Thymus (tissue), 11 donors: ENCODE measurements around the gene CLEC16A. TPM values are rescaled to one million over a fixed set of nuclear protein-coding genes. Genes with fewer than 3 reads are reported as not detected.

ENCODE experiments used
- DNase-seq, 9 donors: peaks; one replicate each; pipeline ENCODE4 v3.0.0-alpha.2; 2013; ENCODE audit warnings: low spot score in 9 of 9, low read depth in 6 of 9, missing footprints in 1 of 9
- H3K27ac ChIP-seq, 2 donors: one replicate each; pipeline ENCODE4 v1.5.1; 2013; ENCODE audit warnings: control low read depth in 1 of 2, low read depth in 1 of 2, low read length in 1 of 2, mild to moderate bottlenecking in 1 of 2, moderate library complexity in 1 of 2
- H3K27me3 ChIP-seq, 2 donors: one replicate each; pipeline ENCODE4 v1.5.1; 2013; ENCODE audit warnings: low read length in 1 of 2; ENCODE audit not compliant: control insufficient read depth in 2 of 2, insufficient read depth in 1 of 2
- H3K36me3 ChIP-seq, 2 donors: one replicate each; pipeline ENCODE4 v1.5.1; 2013; ENCODE audit warnings: low read length in 1 of 2, mild to moderate bottlenecking in 1 of 2, moderate library complexity in 1 of 2; ENCODE audit not compliant: control insufficient read depth in 2 of 2, insufficient read depth in 2 of 2
- H3K4me1 ChIP-seq, 2 donors: one replicate each; pipeline ENCODE4 v1.5.1; 2013; ENCODE audit warnings: low read length in 2 of 2; ENCODE audit not compliant: control insufficient read depth in 2 of 2, insufficient read depth in 2 of 2
- H3K4me3 ChIP-seq, 2 donors: one replicate each; pipeline ENCODE4 v1.5.1; 2013; ENCODE audit warnings: low read length in 2 of 2, control low read depth in 1 of 2, mild to moderate bottlenecking in 1 of 2
- H3K9me3 ChIP-seq, 2 donors: one replicate each; pipeline ENCODE4 v1.5.1; 2013; ENCODE audit warnings: low read length in 1 of 2, mild to moderate bottlenecking in 1 of 2; ENCODE audit not compliant: control insufficient read depth in 2 of 2, insufficient read depth in 1 of 2
- WGBS: extraction: QIAGEN DNeasy Blood & Tissue Kit; methylation state at CpG from one replicate; pipeline ENCODE4 v1.1.7; 2013; 5-methylcytosine and 5-hydroxymethylcytosine counted together
- polyA plus RNA-seq: library from polyadenylated mRNA; stranded (reverse); fragments of 200-250 nt; gene quantifications from one replicate; pipeline ENCODE4 v1.2.3, GENCODE V29; 2013
- total RNA-seq: library from RNA; stranded (reverse); fragments of 120-200 nt; gene quantifications from one replicate; pipeline ENCODE4 v1.2.4, GENCODE V29; 2013
- donor health status: healthy.

CLEC16A gene
- total and polyA plus RNA-seq, 2 donors = 18.8 to 19.9 TPM

- Histone ChIP-seq H3K36me3 (peaks cover 0 to 10% of the 10 kb centered on the region in 2 donors), H3K9me3 (no peaks in the 10 kb centered on the region), H3K27ac (peak overlapping the region; percentile 93 to 98), H3K27me3 (no peaks in the 10 kb centered on the region), H3K4me3 (peak overlapping the region in 1 of 2 donors; percentile 42), H3K4me1 (peaks cover 90 to 100% of the 10 kb centered on the region in 2 donors)
- peak in 2 of 9 donors; percentile 41 to 63 for DNase-seq
- 24% methylated on average over 10 of the region's 10 CpGs for WGBS
Measured at GRCh38 chr16:11093572-11094074, 149.3 kb downstream of the CLEC16A start.

DNA sequence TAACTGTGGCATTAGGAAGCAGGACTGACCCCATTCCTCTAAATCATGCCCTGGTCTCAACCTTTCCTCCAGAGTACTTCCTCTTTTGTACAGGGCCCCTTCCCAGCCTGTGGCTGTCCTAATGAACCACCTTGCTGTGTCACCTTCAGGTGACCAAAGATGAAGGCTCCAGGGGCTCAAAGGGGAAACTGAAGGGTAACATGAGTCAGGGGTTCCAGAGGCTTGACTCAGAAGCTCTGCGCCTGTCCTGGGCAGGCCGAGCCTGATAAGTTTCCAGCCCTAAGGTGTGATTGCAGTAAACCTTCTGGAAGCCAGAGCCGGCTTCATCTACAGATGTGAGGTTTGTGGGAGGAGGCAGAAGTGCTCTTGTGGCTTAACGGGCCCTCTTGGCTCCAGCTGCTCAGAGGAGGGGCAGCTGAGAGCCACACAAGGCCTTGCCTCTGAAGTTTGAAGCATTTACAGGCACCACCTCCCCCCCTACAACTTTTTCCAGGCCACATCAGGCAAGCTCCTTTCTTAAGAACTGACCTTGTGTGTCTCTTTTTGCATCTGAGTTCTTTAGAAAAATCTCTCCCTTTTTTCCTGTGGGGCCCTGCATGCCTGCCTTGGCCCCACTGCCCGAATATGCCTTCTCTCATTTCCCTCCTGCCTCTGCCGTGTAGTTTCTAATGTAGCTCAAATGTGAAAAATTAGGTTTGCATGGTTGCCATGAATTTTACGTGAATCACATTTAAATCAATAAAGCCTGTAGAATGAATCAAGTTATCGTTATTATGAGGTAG is 149.9 kb downstream of the CLEC16A start:
- Histone ChIP-seq H3K27me3 (no peaks in the 10 kb centered on the region), H3K36me3 (peaks cover 0 to 9% of the 10 kb centered on the region in 2 donors), H3K4me3 (peak overlapping the region; percentile 8 to 42), H3K9me3 (no peaks in the 10 kb centered on the region), H3K4me1 (peaks cover 89 to 100% of the 10 kb centered on the region in 2 donors), H3K27ac (peak overlapping the region; percentile 93 to 98)
- WGBS = 6% methylated on average over 8 of the region's 8 CpGs
- peak in 7 of 9 donors; percentile 60 to 89 (median 71) for DNase-seq

DNA sequence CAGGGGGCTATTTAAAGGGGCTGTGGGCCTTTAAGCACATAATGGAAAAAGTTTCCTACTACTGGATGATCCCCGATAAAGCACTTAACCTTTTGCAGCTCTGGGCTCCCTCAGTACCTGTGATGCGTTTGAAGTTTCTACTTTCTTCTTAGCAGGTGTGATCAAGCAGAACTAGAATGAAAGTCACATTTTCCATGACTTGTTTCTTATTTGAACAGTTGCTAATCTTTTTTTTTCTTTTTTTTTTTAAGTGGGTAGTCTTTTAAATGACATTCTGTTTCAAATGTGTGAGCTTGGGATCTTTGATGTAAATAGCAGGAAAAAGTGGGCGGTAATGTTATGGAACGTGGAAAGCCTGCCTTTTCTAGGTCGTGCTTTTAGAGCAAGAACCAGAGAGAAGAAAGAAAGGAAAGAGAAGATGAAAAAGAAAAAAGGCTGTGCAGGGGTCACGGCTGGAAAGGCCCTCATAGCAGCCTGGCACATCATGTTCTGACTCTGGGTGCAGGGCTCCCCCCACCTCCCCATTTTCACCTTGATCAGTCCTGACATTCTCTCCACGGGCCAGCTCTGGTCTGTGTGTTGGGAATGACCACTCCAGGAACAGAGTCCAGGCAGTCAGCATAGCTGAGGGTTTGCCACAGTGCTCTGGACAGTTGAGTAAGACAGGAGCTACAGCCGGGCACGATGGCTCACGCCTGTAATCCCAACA is 150.6 kb downstream of the CLEC16A start:
- H3K9me3 ChIP-seq = no peaks in the 10 kb centered on the region
- H3K27ac ChIP-seq = peak overlapping the region; percentile 93 to 98
- peak in 7 of 9 donors; percentile 58 to 89 (median 73) for DNase-seq
- peaks cover 0 to 7% of the 10 kb centered on the region in 2 donors for H3K36me3 ChIP-seq
- peak overlapping the region; percentile 8 to 42 for H3K4me3 ChIP-seq
- H3K27me3 ChIP-seq = no peaks in the 10 kb centered on the region
- WGBS = 40% methylated on average over 10 of the region's 10 CpGs
- peaks cover 90 to 100% of the 10 kb centered on the region in 2 donors for H3K4me1 ChIP-seq

DNA sequence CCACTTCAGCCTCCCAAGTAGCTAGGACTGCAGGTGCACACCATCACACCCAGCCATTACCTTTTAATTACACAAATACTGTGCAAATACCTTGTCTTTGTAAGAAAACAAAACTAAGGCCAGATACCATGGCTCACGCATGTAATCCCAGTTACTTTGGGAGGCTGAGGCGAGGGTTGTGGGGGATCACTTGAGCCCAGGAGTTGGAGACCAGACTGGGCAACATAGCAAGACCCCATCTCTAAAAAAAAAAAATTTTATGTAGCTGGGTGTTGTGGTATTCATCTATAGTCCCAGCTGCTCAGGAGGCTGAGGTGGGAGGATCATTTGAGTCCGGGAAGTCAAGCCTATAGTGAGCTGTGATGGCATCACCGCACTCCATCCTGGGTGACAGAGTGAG is 151.6 kb downstream of the CLEC16A start:
- H3K4me1 ChIP-seq = peaks cover 91 to 100% of the 10 kb centered on the region in 2 donors
- H3K27ac ChIP-seq = peak overlapping the region; percentile 92 to 98
- no peak overlapping the region for H3K4me3 ChIP-seq
- DNase-seq = no peak
- no peaks in the 10 kb centered on the region for H3K9me3 ChIP-seq
- WGBS = 97% methylated on average over 4 of the region's 4 CpGs
- H3K27me3 ChIP-seq = no peaks in the 10 kb centered on the region
- peaks cover 0 to 7% of the 10 kb centered on the region in 2 donors for H3K36me3 ChIP-seq

- no peak overlapping the region for H3K4me3 ChIP-seq
- no peak for DNase-seq
- WGBS = 87% methylated on average over 8 of the region's 8 CpGs
Measured at GRCh38 chr16:11097094-11097786, 152.9 kb downstream of the CLEC16A start.

DNA sequence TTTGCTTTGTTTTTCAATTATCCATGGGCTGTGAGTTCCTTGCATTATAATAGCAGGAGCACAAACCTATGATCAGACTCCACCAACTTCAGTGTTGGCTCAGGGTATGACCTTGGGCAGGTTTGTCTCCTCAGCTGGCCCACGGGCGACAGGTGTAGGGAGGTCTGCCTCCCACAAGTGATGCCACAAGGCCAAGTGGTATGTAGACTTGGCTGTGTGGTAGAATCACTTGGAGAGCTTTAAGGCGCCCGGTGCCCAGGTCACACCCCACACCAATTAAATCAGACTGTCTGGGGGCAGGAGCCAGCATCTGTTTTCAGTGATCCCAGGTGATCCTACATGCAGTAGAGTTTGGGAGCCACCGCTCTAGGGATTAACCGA is 153.4 kb downstream of the CLEC16A start:
- H3K4me1 ChIP-seq = peaks cover 79 to 100% of the 10 kb centered on the region in 2 donors
- DNase-seq = no peak

More at GRCh38 chr16:11097094-11097786, 152.9 kb downstream of the CLEC16A start:
- H3K4me1 ChIP-seq = peaks cover 81 to 100% of the 10 kb centered on the region in 2 donors
- no peaks in the 10 kb centered on the region for H3K27me3 ChIP-seq
- peak overlapping the region in 1 of 2 donors; percentile 33 for H3K27ac ChIP-seq
- H3K9me3 ChIP-seq = no peaks in the 10 kb centered on the region
- H3K36me3 ChIP-seq = peaks cover 0 to 7% of the 10 kb centered on the region in 2 donors

DNA sequence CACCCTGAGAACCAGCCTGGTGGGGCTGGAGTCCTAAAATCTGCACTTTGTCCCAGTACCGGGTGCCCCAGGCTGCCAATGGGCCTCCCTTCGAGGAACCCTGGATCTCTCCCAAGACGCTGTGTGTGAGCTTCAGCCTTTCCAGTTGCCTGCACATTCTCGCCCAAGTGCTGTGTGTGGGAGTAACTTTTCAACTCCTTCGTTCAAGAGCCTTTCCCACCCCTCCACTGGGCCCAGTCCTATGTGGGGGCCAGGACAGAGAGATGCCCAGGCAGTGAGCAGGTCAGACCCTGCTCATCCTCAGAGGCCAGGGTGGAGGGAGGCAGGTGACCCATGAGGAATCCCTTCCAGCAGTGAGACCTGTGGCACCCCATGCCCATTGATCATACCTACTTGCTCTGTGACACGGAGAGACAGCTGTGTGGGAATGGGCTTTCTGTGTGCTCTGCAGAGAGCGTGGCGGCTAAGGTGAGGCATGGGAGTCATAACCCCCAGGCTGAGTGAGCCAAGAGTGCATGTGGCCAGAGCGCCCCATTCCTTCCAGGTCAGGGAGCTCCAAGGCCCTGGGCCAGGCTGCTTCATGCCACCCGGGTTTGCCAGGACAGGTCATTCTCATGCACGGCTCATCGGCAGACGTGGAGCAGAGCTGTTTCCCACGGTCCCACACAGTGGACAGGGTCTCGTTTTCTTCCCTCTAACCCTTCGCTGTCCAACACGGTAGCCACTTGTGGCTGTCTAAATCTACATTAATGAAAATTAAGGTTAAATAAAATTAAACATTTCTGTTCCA is 154.4 kb downstream of the CLEC16A start:
- Histone ChIP-seq H3K9me3 (no peaks in the 10 kb centered on the region), H3K27me3 (no peaks in the 10 kb centered on the region), H3K36me3 (peaks cover 0 to 9% of the 10 kb centered on the region in 2 donors), H3K4me1 (peaks cover 69 to 96% of the 10 kb centered on the region in 2 donors), H3K4me3 (no peak overlapping the region), H3K27ac (no peak overlapping the region)
- DNase-seq = no peak
- WGBS = 95% methylated on average over 17 of the region's 17 CpGs

More for the DNA sequence above, 153.4 kb downstream of the CLEC16A start:
- Histone ChIP-seq H3K36me3 (peaks cover 0 to 7% of the 10 kb centered on the region in 2 donors), H3K9me3 (no peaks in the 10 kb centered on the region), H3K27ac (no peak overlapping the region), H3K4me3 (no peak overlapping the region), H3K27me3 (no peaks in the 10 kb centered on the region)
- 95% methylated on average over 6 of the region's 6 CpGs for WGBS

GRCh38 chr16:11099672-11100205 is 155.4 kb downstream of the CLEC16A start:
- WGBS = 70% methylated on average over 7 of the region's 7 CpGs
- Histone ChIP-seq H3K9me3 (no peaks in the 10 kb centered on the region), H3K27ac (peak overlapping the region; percentile 62 to 72), H3K4me1 (peaks cover 67 to 94% of the 10 kb centered on the region in 2 donors), H3K4me3 (no peak overlapping the region), H3K36me3 (peaks cover 0 to 14% of the 10 kb centered on the region in 2 donors), H3K27me3 (no peaks in the 10 kb centered on the region)
- no peak for DNase-seq
